HG02981 (cell line): ENCODE results near the gene MYO16.
"Not testable (repeated sequence)": the region's sequence is repeated elsewhere in the genome, so short reads cannot be mapped to it uniquely, and the experiment has no call there.

Experiments
- ATAC-seq: cut with Tn5 transposase; IDR thresholded peaks from one replicate; pipeline ENCODE4 v1.9.1; 2021; ENCODE audit warnings: mild to moderate bottlenecking, moderate library complexity; ENCODE audit not compliant: unreplicated experiment

MYO16 gene

DNA sequence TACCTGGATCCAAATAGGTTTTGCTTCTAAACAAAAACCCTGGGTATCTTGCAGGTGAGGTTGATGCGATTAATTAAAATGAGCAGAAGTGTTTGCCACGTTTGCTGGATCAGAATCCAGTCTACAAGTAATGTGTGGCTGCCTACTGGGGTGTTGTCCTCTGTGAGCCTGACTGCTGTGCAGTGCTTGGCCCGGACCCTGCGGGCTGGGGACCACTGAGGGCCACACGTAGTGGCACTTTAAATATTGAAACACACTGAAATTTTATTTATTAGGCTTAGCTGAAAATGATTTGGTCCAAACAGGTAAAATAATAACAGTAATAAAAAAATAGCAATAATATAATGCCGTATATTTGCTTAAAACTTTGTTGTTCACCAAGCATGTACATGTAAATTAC is 338.0 kb downstream of the MYO16 start:
- no peak for ATAC-seq

DNA sequence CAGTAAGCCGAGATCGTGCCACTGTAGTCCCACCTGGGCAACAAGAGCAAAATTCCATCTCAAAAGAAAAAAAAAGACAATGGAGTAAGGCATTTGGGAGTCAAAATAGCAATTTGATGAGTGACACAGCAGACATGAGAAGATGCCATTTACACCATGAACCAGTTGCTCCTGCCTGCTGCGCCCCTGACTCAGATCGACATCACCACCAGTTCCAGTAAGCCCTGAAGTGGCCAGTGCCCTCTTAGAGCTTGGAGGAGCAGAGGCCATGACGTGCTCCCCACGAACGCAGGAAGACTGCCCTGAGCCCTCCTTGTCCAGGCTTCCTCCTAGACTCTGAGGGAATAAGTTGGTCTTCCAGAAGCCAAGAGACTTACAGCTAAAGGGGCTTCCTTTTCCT is 339.2 kb downstream of the MYO16 start:
- ATAC-seq = no peak

GRCh38 chr13:108974686-108975085 is 345.3 kb downstream of the MYO16 start:
- no peak for ATAC-seq

DNA sequence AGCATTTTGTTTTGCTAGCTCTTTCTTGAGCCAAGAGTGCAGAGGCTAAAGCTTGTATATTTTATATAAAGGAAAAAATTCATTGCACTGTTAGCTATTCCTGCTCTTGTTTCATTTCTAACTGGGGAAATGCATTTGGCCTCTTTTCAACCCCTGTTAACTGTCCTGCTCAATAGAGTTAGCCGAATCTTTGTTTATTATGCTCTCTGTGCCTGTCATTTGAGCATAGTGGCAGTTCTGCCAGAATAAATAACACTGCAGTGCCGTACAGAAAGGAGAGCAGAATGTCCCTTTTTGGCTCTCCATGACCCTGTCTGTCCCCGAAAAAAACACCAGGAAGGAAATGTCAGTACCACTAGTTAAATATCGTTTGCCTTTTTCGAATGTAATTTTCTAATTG is 350.8 kb downstream of the MYO16 start:
- ATAC-seq = no peak

GRCh38 chr13:108981407-108981806 is 352.0 kb downstream of the MYO16 start:
- no peak for ATAC-seq

DNA sequence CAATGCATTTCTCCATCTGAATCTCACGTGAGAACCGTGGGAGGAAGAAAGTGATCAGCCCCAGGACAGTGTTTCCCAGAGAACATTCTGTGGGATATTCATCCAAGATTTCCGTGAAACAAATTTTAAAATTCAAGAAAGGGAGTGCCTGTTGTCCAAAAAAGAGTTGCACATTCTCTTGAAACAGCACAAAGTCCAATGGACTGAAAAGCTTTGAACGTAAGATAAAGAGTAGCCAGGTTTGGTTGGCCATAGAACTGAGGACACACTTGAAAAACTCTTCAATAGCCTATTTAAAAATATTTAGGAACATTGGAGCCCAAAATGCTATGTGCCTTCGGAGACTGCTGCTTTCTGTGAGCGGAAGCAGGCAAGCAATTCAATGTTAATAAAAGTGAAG is 353.9 kb downstream of the MYO16 start:
- no peak for ATAC-seq

DNA sequence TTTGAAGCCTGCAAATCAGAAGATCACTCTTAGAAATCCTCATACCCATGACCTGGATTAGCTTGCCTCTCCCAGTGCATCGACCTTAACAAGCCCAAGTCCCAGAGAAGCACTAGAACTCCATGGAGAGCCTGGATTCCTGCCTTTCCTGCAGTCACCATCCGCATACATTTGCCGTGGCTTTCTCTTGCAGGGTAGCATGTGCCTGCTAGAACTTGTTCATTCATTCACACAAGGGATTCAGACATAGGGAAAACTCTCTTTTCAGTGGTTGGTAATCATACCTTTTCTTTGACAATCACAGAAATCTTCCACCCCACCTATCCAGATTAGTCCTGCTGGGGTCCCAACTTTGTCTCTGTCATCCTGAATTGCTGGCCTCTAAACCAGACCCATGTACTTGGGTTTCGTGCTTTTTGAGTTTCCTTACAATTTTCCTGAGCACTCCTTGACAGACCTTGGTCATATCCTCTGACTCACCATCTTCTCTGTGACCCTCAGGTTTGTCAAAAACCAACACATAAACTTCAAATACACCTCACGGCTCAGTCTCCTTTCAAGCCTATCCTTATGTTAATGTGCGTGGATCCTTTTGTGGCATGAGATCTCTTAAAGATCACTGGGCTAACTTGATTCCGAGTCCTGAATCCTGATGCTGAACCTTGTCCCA is 355.0 kb downstream of the MYO16 start:
- ATAC-seq = no peak

DNA sequence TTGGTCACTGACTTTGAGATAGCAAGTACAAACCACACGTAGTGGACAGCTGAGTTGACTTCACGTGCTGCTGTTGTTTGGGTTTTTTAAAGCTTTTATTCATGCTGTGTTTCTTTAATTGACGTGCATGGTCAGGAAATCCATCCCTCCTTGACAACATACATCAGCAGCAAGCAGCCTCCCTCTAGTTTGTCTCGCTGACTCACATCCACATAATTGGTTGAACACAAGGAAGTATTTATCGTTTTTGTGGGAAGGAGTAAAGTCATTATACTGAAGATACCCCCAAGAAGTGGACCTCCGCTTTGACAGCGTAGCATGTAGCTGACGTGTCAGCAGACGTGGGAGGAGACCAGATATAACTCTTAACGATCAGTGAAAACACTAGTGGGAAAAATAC is 355.8 kb downstream of the MYO16 start:
- ATAC-seq = no peak

DNA sequence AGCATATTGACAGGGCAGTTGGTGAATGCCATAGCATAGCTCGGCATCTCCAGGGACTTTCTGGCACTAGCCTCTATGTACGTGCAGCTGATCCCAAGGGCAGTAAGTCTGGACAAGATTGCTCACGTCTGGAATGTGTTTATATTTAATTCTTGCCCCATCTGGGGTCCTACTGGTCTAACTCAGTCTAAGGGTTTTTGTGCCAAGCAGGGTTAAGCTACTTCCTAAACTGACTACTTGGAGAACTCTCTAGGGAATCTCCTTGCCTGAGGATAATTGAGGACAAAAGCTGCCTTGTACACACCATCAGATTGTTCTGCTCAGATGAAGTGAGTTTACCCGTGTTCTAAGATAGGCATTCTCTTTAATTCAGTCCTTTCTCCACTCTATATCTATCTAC is 358.1 kb downstream of the MYO16 start:
- no peak for ATAC-seq

- ATAC-seq = no peak
Measured at GRCh38 chr13:108987944-108988343, 358.5 kb downstream of the MYO16 start.

DNA sequence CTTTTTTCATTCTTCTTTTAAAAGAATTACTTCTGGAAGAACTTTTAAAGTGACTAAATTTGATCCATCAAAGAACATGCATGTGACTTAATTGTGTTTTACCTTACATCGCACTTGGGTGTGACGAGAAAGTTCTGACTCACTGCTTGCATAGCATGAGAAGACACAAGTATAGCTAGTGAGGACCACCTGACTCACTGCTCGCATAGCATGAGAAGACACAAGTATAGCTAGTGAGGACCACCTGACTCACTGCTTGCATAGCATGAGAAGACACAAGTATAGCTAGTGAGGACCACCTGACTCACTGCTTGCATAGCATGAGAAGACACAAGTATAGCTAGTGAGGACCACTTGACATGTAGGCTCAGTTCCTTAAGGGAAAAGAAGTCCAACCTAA is 362.0 kb downstream of the MYO16 start:
- ATAC-seq = not testable (repeated sequence)

GRCh38 chr13:108993346-108993745 is 363.9 kb downstream of the MYO16 start:
- no peak for ATAC-seq

DNA sequence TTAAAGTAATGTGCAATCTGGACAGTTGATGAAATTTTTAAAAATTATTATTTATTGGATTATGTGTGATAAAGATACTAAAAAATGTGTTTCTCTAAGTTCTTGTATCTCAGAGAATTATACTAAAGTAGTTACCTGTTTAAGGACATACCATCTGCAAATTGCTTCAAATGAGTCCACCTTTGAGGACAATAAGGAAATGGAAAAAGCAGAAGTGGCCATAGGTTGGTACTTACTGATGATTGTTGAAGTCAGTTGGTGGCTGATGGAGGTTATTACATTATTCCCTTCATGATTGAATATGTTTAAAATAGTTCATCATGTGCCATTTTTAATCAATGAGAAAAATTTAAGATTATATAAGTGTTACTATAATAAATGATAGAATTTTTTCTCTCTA is 367.0 kb downstream of the MYO16 start:
- no peak for ATAC-seq

DNA sequence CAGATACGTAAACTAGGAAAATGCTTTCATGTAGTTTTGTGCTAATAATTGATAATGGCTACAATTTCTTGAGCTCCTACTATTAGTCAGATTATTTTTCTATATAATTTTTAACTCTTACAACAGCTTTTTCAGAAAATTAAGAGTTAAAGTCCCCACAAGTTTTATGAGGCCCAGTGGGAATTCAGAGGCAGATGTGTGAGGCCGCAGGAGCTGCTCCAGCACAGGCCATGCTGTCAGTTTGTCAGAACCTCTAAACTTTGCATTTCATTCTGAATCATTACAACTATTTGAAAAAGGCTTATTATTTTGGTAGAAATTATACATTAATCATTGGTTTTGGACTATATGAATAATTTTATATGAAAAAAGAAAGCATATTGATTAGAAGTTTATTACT is 370.8 kb downstream of the MYO16 start:
- no peak for ATAC-seq

- no peak for ATAC-seq
Measured at GRCh38 chr13:109002934-109003333, 373.5 kb downstream of the MYO16 start.

DNA sequence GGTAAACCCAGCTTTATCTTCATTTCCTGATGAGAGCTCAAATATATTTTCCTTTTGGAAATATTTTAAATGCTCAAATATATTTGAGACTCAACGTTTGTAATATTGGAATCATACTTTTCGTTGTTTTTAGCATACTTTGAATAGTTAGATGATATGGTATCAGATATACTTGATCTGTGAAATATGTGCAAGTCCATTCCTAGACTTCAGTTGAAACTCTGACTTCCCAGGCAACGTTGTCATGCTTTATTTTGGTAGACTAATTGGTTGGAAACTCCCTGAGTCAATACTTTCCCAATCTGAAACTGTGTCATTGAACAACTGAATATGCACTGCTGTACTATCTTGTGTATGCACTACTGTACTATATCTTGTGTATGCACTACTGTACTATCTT is 378.5 kb downstream of the MYO16 start:
- no peak for ATAC-seq

- ATAC-seq = no peak
Measured at GRCh38 chr13:109009756-109010155, 380.3 kb downstream of the MYO16 start.

DNA sequence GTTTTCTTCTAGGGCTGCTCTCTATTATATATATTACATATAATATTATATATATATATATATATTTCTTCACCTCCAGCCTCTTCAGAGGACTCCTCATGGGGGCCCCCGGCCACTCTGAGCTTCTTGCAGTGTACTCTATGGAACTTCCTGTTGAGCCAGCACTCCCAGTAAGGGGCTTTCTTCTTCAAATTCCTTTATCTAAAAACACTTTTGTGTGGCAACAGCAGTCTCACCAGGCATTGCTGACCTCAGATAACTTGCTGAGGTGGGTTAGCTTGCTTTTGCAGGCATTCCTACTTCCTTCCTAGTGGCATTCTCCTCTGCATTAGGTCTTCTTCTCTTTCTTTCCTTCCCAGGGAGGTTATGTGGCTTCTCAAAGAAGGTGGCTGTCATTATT is 381.5 kb downstream of the MYO16 start:
- ATAC-seq = no peak

- no peak for ATAC-seq
Measured at GRCh38 chr13:109012115-109012514, 382.7 kb downstream of the MYO16 start.

- no peak for ATAC-seq
Measured at GRCh38 chr13:109021558-109021957, 392.1 kb downstream of the MYO16 start.

- no peak for ATAC-seq
Measured at GRCh38 chr13:109024611-109025010, 395.2 kb downstream of the MYO16 start.

DNA sequence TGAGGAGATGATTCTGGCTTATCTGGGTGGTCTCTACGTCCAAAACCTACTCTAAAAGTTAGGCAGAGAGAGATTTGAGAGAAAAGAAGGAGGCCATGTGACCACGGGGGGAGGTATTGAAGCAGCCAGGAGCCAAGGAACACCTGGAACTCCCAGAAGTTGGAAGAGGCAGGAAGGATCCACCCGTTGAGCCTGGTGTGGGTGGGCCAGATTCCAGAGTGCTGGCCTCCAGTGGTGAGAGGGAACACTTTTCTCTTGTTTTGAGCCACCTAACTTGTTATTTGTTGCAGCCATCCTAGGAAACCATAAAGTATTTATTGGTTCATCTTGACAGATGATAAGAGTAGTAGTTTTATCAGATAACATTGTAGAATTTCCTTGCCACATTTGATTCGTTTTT is 396.9 kb downstream of the MYO16 start:
- ATAC-seq = no peak

DNA sequence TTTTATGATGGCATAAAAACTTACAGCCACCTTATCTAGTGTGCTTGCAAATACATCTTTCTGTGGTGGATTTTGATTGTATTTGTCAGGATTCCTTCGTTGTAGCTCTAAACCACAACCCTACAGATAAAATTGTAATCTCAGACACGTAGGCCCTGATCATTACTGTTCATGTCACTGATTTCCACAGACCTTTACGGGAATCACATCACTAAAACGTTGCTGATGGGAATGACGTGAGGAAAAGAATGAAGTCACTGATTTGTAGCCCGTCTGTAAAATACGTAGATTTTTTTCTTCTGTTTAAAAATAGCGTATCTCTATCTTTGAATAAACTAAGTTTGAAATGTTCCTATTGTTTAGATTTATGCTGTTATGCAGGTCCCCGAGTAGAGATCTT is 399.2 kb downstream of the MYO16 start:
- ATAC-seq = no peak
